HepG2 (cell line): ENCODE data around the gene MYO16. TPM values are rescaled to one million over a fixed set of nuclear protein-coding genes. Genes with fewer than 3 reads are reported as not detected.
"Not testable (repeated sequence)": the region's sequence is repeated elsewhere in the genome, so short reads cannot be mapped to it uniquely, and the experiment has no call there.

Experiments
- ATAC-seq: fragments of 200-7000 bp; cut with Tn5 transposase; 3 replicates; pipeline ENCODE4 v1.9.1; 2020; ENCODE audit warnings: mild to moderate bottlenecking, moderate library complexity
- BruUV-seq: library from RNA; stranded (reverse); fragments of 400-500 nt; replicated peaks from 2 replicates; lab custom pipeline; 2021; lab: Mats Ljungman, UMichigan
- CTCF ChIA-PET: fragments of 300-600 bp; formaldehyde crosslinking; extraction: SDS; loops from one replicate; lab custom pipeline; 2021; ENCODE audit warnings: low total read pairs, inconsistent platforms, low intra/inter-chr PET ratio; lab: Yijun Ruan, JAX
- POLR2A ChIA-PET: fragments of 350-600 bp; sonication (Branson Sonifier 250); formaldehyde crosslinking; loops from one replicate; lab custom pipeline; 2020; ENCODE audit warnings: antibody characterized with exemption, inconsistent platforms; lab: Yijun Ruan, JAX
- DNase-seq: peaks from one replicate; pipeline ENCODE4 v3.0.0-alpha.2; 2015; ENCODE audit warnings: low spot score
- FAIRE-seq: peaks from 3 replicates; lab custom pipeline; 2011; peaks lifted over from hg19 to GRCh38; lab: Jason Lieb, UNC
- H2AFZ ChIP-seq: one replicate; pipeline ENCODE4 v1.6.1; 2011; ENCODE audit warnings: low read length, inconsistent platforms
- H3K27ac ChIP-seq: fragments of 300-600 bp; 3 replicates; pipeline ENCODE4 v1.8.0; 2011; ENCODE audit warnings: mixed run types, mild to moderate bottlenecking, mixed read lengths, low read length, inconsistent platforms; ENCODE audit not compliant: insufficient read depth; ENCODE audit errors: extremely low read length
- H3K27me3 ChIP-seq, 2 experiments: fragments of 200-600 bp in 1 of 2; 2 replicates in 1 of 2; 3 replicates in 1 of 2; pipeline versions ENCODE4 v1.6.0 to v1.8.0; 2011; ENCODE audit warnings: low read length in 2 of 2, mild to moderate bottlenecking in 2 of 2, moderate library complexity in 2 of 2, inconsistent platforms in 1 of 2; ENCODE audit not compliant: insufficient read depth in 2 of 2, control insufficient read depth in 1 of 2
- H3K36me3 ChIP-seq, 2 experiments: fragments of 200-600 bp in 1 of 2; replicated peaks in 1 of 2; 2 replicates in 1 of 2; 3 replicates in 1 of 2; pipeline versions ENCODE4 v1.5.1 to v1.8.0; 2011; ENCODE audit warnings: low read length in 2 of 2, inconsistent platforms in 1 of 2; ENCODE audit not compliant: insufficient read depth in 2 of 2, control insufficient read depth in 1 of 2
- H3K4me1 ChIP-seq: 2 replicates; pipeline ENCODE4 v1.5.1; 2012; ENCODE audit warnings: low read length, inconsistent platforms; ENCODE audit not compliant: insufficient read depth
- H3K4me2 ChIP-seq: 2 replicates; pipeline ENCODE4 v1.6.0; 2011; ENCODE audit warnings: low read depth, low read length, inconsistent platforms
- H3K4me3 ChIP-seq, 3 experiments: fragments of 200-600 bp in 1 of 3; sonication (generic), shearing (Covaris generic) in 1 of 3; replicated peaks in 1 of 3; 2 replicates each; pipeline ENCODE4 v1.5.1; 2011 to 2016; ENCODE audit warnings: low read length in 3 of 3, inconsistent platforms in 2 of 3, low read depth in 2 of 3, mild to moderate bottlenecking in 2 of 3, control low read depth in 1 of 3, mixed read lengths in 1 of 3; ENCODE audit not compliant: insufficient read depth in 1 of 3
- H3K79me2 ChIP-seq: one replicate; pipeline ENCODE4 v1.6.1; 2011; ENCODE audit warnings: low read length, inconsistent platforms; ENCODE audit not compliant: insufficient read depth
- H3K9ac ChIP-seq: 2 replicates; pipeline ENCODE4 v1.6.0; 2011; ENCODE audit warnings: mild to moderate bottlenecking, low read depth, low read length, inconsistent platforms; ENCODE audit not compliant: insufficient read depth
- H3K9me3 ChIP-seq: 2 replicates; pipeline ENCODE4 v1.5.1; 2012; ENCODE audit warnings: mild to moderate bottlenecking, low read length
- H4K20me1 ChIP-seq: 2 replicates; pipeline ENCODE4 v1.6.0; 2011; ENCODE audit warnings: inconsistent platforms, mild to moderate bottlenecking, low read length, moderate library complexity; ENCODE audit not compliant: insufficient read depth
- FOXK1 ChIP-seq: sonication (generic); formaldehyde crosslinking; IDR thresholded peaks from 2 replicates; pipeline ENCODE4 v1.4.0; 2020; ENCODE audit warnings: low read depth, missing genetic modification reagents, borderline replicate concordance
- GLMP ChIP-seq: sonication (generic); formaldehyde crosslinking; IDR thresholded peaks from 2 replicates; pipeline ENCODE4 v1.9.0; 2021; ENCODE audit warnings: missing genetic modification reagents, mild to moderate bottlenecking, borderline replicate concordance
- KMT2A ChIP-seq: sonication (generic); formaldehyde crosslinking; IDR thresholded peaks from 2 replicates; pipeline ENCODE4 v1.4.0; 2020; ENCODE audit warnings: missing genetic modification reagents
- WGBS: methylation state at CpG from one replicate; pipeline ENCODE4 v1.1.6; 2017; ENCODE audit warnings: low lambda C conversion rate; 5-methylcytosine and 5-hydroxymethylcytosine counted together
- in situ Hi-C: cut with HindIII; loops from 2 replicates; pipeline ENCODE4 v1.10.0; 2017; ENCODE audit warnings: low pct_unique_long_range_greater_than_20kb; ENCODE audit not compliant: extremely low pct_ligation_motif_present
- intact Hi-C: fragments of 100-400 bp; cut with micrococcal nuclease; formaldehyde crosslinking; loops from one replicate; pipeline ENCODE4 v1.10.0; 2022; ENCODE audit not compliant: unreplicated experiment
- polyA plus RNA-seq, 8 experiments: library from polyadenylated mRNA; depleted of rRNA in 3 of 8; stranded (reverse) in 7 of 8; unstranded in 1 of 8; fragments of >200 nt; fragmentation: Illumina TruSeq in 4 of 8; extraction: Trizol in 4 of 8; gene quantifications; 2 replicates each; pipeline versions ENCODE4 v1.2.1 to v1.2.3, GENCODE V29; 2011 to 2016; ENCODE audit warnings: low read depth in 4 of 8, missing spikeins in 1 of 8, mixed read lengths in 1 of 8; ENCODE audit not compliant: insufficient read depth in 1 of 8
- total RNA-seq, 5 experiments: library from RNA; depleted of rRNA; stranded (reverse); fragments of >200 nt; fragmentation: Illumina TruSeq; extraction: Trizol; gene quantifications; 2 replicates each; pipeline ENCODE4 v1.2.3, GENCODE V29; 2016; ENCODE audit warnings: low read depth in 1 of 5

MYO16 gene
- total and polyA plus RNA-seq, 2 of the 13 experiments (the other 11 are each of a cell fraction or from before 2014, with no cell fraction given) = not detected

GRCh38 chr13:108781312-108781711, 151.9 kb downstream of the MYO16 start:
- H3K4me1 ChIP-seq = no peaks in the 10 kb centered on the region
- intact Hi-C loops = no loop called here
- ChIA-PET POLR2A (no interaction called here), CTCF (no interaction called here)
- no peak overlapping the region for H3K4me3 ChIP-seq
- in situ Hi-C loops = no loop called here
- peaks cover 44% of the 10 kb centered on the region for H3K9me3 ChIP-seq
- BruUV-seq = no TSS peak
- no peak for DNase-seq
- no peaks in the 10 kb centered on the region for H3K36me3 ChIP-seq
- no peak overlapping the region for H3K27ac ChIP-seq
- no peak for FAIRE-seq
- no peak overlapping the region for H3K9ac ChIP-seq
- 0% methylated on average over 4 of the region's 4 CpGs for WGBS
- H3K27me3 ChIP-seq = no peaks in the 10 kb centered on the region
- no peaks in the 10 kb centered on the region for H4K20me1 ChIP-seq
- no peak for ATAC-seq
- no peak overlapping the region for H3K4me2 ChIP-seq
- no peak overlapping the region for H2AFZ ChIP-seq
- H3K79me2 ChIP-seq = no peaks in the 10 kb centered on the region
- TF ChIP-seq GLMP (CRISPR knock-in tag) (no peak), FOXK1 (CRISPR knock-in tag) (no peak), KMT2A (CRISPR knock-in tag) (no peak)
- TF ChIP-seq, all 625 proteins: peak for 0

- intact Hi-C loops, H3K4me2 ChIP-seq, FAIRE-seq, H2AFZ ChIP-seq, H3K79me2 ChIP-seq, DNase-seq, H3K36me3 ChIP-seq, H3K4me3 ChIP-seq, H3K4me1 ChIP-seq, H3K27ac ChIP-seq, H4K20me1 ChIP-seq, in situ Hi-C loops, H3K9ac ChIP-seq, POLR2A ChIA-PET, BruUV-seq, ATAC-seq, CTCF ChIA-PET, H3K27me3 ChIP-seq: not testable (repeated sequence)
- H3K9me3 ChIP-seq = peaks cover 44% of the 10 kb centered on the region
- WGBS = 0% methylated on average over 2 of the region's 2 CpGs
Measured at GRCh38 chr13:108782480-108782879, 153.1 kb downstream of the MYO16 start.
